ENCODE data around the gene IFNE. TPM values are rescaled to one million over a fixed set of nuclear protein-coding genes. Genes with fewer than 3 reads are reported as not detected.

Gene IFNE
- not detected for polyA plus RNA-seq (ENCODE audit: insufficient read length)

- DNase-seq: no peak
Measured at GRCh38 chr9:21482213-21482612, at the start of gene IFNE. Gene IFNE (minus strand): TSS chr9:21482313. CDS start chr9:21481694, 619 bp downstream.

GRCh38 chr9:21528123-21528808 is 46.2 kb upstream of the IFNE start:
- DNase-seq: no peak

GRCh38 chr9:21527579-21527978 is 45.5 kb upstream of the IFNE start:
- no peak for DNase-seq

- DNase-seq: no peak
Measured at GRCh38 chr9:21525174-21525573, 43.1 kb upstream of the IFNE start.

- no peak for DNase-seq
Measured at GRCh38 chr9:21524099-21524830, 42.2 kb upstream of the IFNE start.

- DNase-seq: no peak
Measured at GRCh38 chr9:21523021-21524014, 41.2 kb upstream of the IFNE start.

GRCh38 chr9:21522348-21522747 is 40.2 kb upstream of the IFNE start:
- DNase-seq: no peak

GRCh38 chr9:21521448-21521847 is 39.3 kb upstream of the IFNE start:
- no peak for DNase-seq

GRCh38 chr9:21520501-21521228 is 38.6 kb upstream of the IFNE start:
- DNase-seq: no peak

GRCh38 chr9:21519855-21520434 is 37.8 kb upstream of the IFNE start:
- no peak for DNase-seq

- no peak for DNase-seq
Measured at GRCh38 chr9:21516796-21517195, 34.7 kb upstream of the IFNE start.

GRCh38 chr9:21513431-21513830 is 31.3 kb upstream of the IFNE start:
- no peak for DNase-seq

- DNase-seq: no peak
Measured at GRCh38 chr9:21510806-21511205, 28.7 kb upstream of the IFNE start.

- DNase-seq: no peak
Measured at GRCh38 chr9:21507483-21507790, 25.3 kb upstream of the IFNE start.

- DNase-seq: no peak
Measured at GRCh38 chr9:21506626-21507482, 24.7 kb upstream of the IFNE start.

- no peak for DNase-seq
Measured at GRCh38 chr9:21505425-21506179, 23.5 kb upstream of the IFNE start.

GRCh38 chr9:21504894-21505293 is 22.8 kb upstream of the IFNE start:
- no peak for DNase-seq

GRCh38 chr9:21504113-21504512 is 22.0 kb upstream of the IFNE start:
- DNase-seq: no peak

- no peak for DNase-seq
Measured at GRCh38 chr9:21502586-21502985, 20.5 kb upstream of the IFNE start.

GRCh38 chr9:21499912-21500311 is 17.8 kb upstream of the IFNE start:
- no peak for DNase-seq
